CD4-positive, CD25-positive, alpha-beta regulatory T cell (primary cell): ENCODE data around the gene TSPY9. TPM values are rescaled to one million over a fixed set of nuclear protein-coding genes. Genes with fewer than 3 reads are reported as not detected.
"Not testable (repeated sequence)": the region's sequence is repeated elsewhere in the genome, so short reads cannot be mapped to it uniquely, and the experiment has no call there.

Experiments used
- ATAC-seq, 2 donors: fragments of 150-1000 bp; cut with Tn5 transposase; one replicate each; pipeline ENCODE4 v1.10.0; 2021; ENCODE audit warnings: low read depth in 2 of 2, moderate number of reproducible peaks in 2 of 2, moderate library complexity in 1 of 2
- DNase-seq, 3 donors: peaks; one replicate each; pipeline versions ENCODE4 v3.0.0 to v3.0.0-alpha.2; 2012 to 2022; ENCODE audit warnings: mixed read lengths in 1 of 3
- H3K27ac ChIP-seq: one replicate; pipeline ENCODE4 v1.7.0; 2013; ENCODE audit warnings: mild to moderate bottlenecking, low read length; ENCODE audit not compliant: insufficient read depth, poor library complexity, severe bottlenecking
- H3K27me3 ChIP-seq: one replicate; pipeline ENCODE4 v1.7.0; 2013; ENCODE audit warnings: low read length; ENCODE audit not compliant: control insufficient read depth, insufficient read depth
- H3K36me3 ChIP-seq: one replicate; pipeline ENCODE4 v1.7.0; 2013; ENCODE audit warnings: mild to moderate bottlenecking, low read length, moderate library complexity; ENCODE audit not compliant: control insufficient read depth, insufficient read depth
- H3K4me1 ChIP-seq: 2 replicates; pipeline ENCODE4 v1.7.0; 2013; ENCODE audit warnings: mild to moderate bottlenecking, low read length; ENCODE audit not compliant: insufficient read depth, control insufficient read depth, poor library complexity, severe bottlenecking
- H3K4me3 ChIP-seq: one replicate; pipeline ENCODE4 v1.7.0; 2013; ENCODE audit warnings: low read depth, mild to moderate bottlenecking, low read length, moderate library complexity
- H3K9me3 ChIP-seq, 2 experiments: 1 replicate in 1 of 2; 2 replicates in 1 of 2; pipeline ENCODE4 v1.7.0; 2013; ENCODE audit warnings: low read length in 2 of 2, mild to moderate bottlenecking in 1 of 2, moderate library complexity in 1 of 2; ENCODE audit not compliant: control insufficient read depth in 2 of 2
- H3K27ac Mint-ChIP-seq, 3 donors: one replicate each; pipeline ENCODE4 v1.8.0; 2020 to 2022; ENCODE audit warnings: mild to moderate bottlenecking in 3 of 3, mixed read lengths in 3 of 3, moderate library complexity in 2 of 3
- H3K27me3 Mint-ChIP-seq: one replicate; pipeline ENCODE4 v1.8.0; 2022; ENCODE audit warnings: mild to moderate bottlenecking, mixed read lengths
- H3K36me3 Mint-ChIP-seq: one replicate; pipeline ENCODE4 v1.8.0; 2020; ENCODE audit warnings: mixed read lengths
- H3K4me1 Mint-ChIP-seq, 4 donors: one replicate each; pipeline ENCODE4 v1.8.0; 2020 to 2022; ENCODE audit warnings: mixed read lengths in 4 of 4, mild to moderate bottlenecking in 1 of 4
- H3K4me3 Mint-ChIP-seq, 4 donors: one replicate each; pipeline ENCODE4 v1.8.0; 2020 to 2022; ENCODE audit warnings: mild to moderate bottlenecking in 4 of 4, mixed read lengths in 4 of 4, moderate library complexity in 3 of 4
- H3K9me3 Mint-ChIP-seq, 7 donors: one replicate each; pipeline ENCODE4 v1.8.0; 2020 to 2022; ENCODE audit warnings: mixed read lengths in 7 of 7, mild to moderate bottlenecking in 3 of 7, moderate library complexity in 2 of 7
- polyA plus RNA-seq, 4 donors: library from polyadenylated mRNA; unstranded; fragments of 300-500 nt; fragmentation: Illumina TruSeq; gene quantifications; one replicate each; pipeline ENCODE4 v1.2.3, GENCODE V29; 2021
- total RNA-seq: library from RNA; stranded (reverse); gene quantifications from one replicate; pipeline ENCODE4 v1.2.3, GENCODE V29; 2022

Gene TSPY9, protein sequence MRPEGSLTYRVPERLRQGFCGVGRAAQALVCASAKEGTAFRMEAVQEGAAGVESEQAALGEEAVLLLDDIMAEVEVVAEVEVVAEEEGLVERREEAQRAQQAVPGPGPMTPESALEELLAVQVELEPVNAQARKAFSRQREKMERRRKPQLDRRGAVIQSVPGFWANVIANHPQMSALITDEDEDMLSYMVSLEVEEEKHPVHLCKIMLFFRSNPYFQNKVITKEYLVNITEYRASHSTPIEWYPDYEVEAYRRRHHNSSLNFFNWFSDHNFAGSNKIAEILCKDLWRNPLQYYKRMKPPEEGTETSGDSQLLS
- total RNA-seq (not detected), polyA plus RNA-seq (not detected)

- H3K36me3 ChIP-seq, H3K27me3 Mint-ChIP-seq, H3K27me3 ChIP-seq, H3K36me3 Mint-ChIP-seq, H3K4me1 Mint-ChIP-seq, H3K27ac Mint-ChIP-seq, H3K4me3 Mint-ChIP-seq, ATAC-seq, H3K4me1 ChIP-seq, DNase-seq, H3K9me3 Mint-ChIP-seq, H3K4me3 ChIP-seq, H3K9me3 ChIP-seq, H3K27ac ChIP-seq: not testable (repeated sequence)
These were observed at the start of gene TSPY9 for GRCh38 chrY:9486967-9487366. Gene TSPY9 (plus strand): TSS chrY:9487267. CDS start chrY:9487313, 46 bp downstream.

- H3K9me3 ChIP-seq, H3K27me3 Mint-ChIP-seq, H3K9me3 Mint-ChIP-seq, H3K4me1 ChIP-seq, H3K27me3 ChIP-seq, H3K4me3 ChIP-seq, H3K4me1 Mint-ChIP-seq, DNase-seq, H3K27ac Mint-ChIP-seq, H3K36me3 ChIP-seq, H3K27ac ChIP-seq, H3K36me3 Mint-ChIP-seq, ATAC-seq, H3K4me3 Mint-ChIP-seq: not testable (repeated sequence)
These were observed 20.4 kb upstream of the TSPY9 start, which contains the start of gene TSPY1 for GRCh38 chrY:9466655-9467054. Gene TSPY1 (plus strand): TSS chrY:9466955. CDS start chrY:9467001, 46 bp downstream.

- H3K27me3 ChIP-seq, result not testable (repeated sequence)
These were observed 17.3 kb downstream of the TSPY9 start for GRCh38 chrY:9504396-9504795.

GRCh38 chrY:9516287-9516686 is 29.2 kb downstream of the TSPY9 start:
- not testable (repeated sequence) for H3K9me3 Mint-ChIP-seq, H3K27ac Mint-ChIP-seq, H3K4me1 ChIP-seq, H3K9me3 ChIP-seq, H3K4me3 ChIP-seq, ATAC-seq, DNase-seq, H3K36me3 ChIP-seq, H3K4me3 Mint-ChIP-seq, H3K27me3 ChIP-seq, H3K27ac ChIP-seq, H3K27me3 Mint-ChIP-seq, H3K36me3 Mint-ChIP-seq, H3K4me1 Mint-ChIP-seq

More at GRCh38 chrY:9504396-9504795, 17.3 kb downstream of the TSPY9 start:
- not testable (repeated sequence) for H3K27ac ChIP-seq, H3K4me1 ChIP-seq, H3K36me3 ChIP-seq, ATAC-seq, H3K9me3 Mint-ChIP-seq, H3K4me3 Mint-ChIP-seq, H3K36me3 Mint-ChIP-seq, H3K27ac Mint-ChIP-seq, H3K4me3 ChIP-seq, H3K4me1 Mint-ChIP-seq, H3K27me3 Mint-ChIP-seq, H3K9me3 ChIP-seq, DNase-seq

DNA sequence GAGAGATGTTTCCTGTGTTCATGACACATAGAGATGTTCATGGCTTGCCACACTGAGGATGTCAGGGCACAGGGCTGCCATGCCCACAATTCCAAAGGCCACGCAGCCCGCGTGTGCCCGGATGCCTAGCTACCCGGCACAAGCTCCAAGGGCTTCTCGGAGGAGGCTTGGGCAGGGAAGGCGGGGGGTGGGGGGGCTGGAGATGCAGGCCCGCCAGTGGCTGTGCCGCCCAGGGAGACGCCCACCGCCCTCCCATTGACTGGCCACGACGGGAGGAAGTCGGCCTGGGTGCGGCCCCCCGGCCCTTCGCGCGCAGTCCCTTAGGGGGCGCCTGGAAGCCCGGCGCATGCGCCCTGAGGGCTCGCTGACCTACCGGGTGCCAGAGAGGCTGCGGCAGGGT is 40.5 kb downstream of the TSPY9 start, which contains the start of gene TSPY10:
Gene TSPY10 (plus strand): TSS at position 301 of the 400 bp plus-strand sequence. CDS start 46 bp downstream, at position 347.
- not testable (repeated sequence) for H3K4me3 Mint-ChIP-seq, H3K4me1 ChIP-seq, DNase-seq, H3K4me3 ChIP-seq, H3K4me1 Mint-ChIP-seq, H3K36me3 ChIP-seq, H3K27me3 Mint-ChIP-seq, H3K9me3 Mint-ChIP-seq, H3K36me3 Mint-ChIP-seq, H3K27me3 ChIP-seq, H3K9me3 ChIP-seq, H3K27ac ChIP-seq, H3K27ac Mint-ChIP-seq, ATAC-seq

Other genes with a start within 250 kb of the TSPY9 start
- not detected for gene TSPY4, start 149.8 kb upstream of the TSPY9 start, total RNA-seq
- not detected for gene TSPY4, start 149.8 kb upstream of the TSPY9 start, polyA plus RNA-seq
- not detected for gene TSPY8, start 129.5 kb upstream of the TSPY9 start, total RNA-seq
- not detected for gene TSPY8, start 129.5 kb upstream of the TSPY9 start, polyA plus RNA-seq
- not detected for gene TSPY3, start 88.8 kb upstream of the TSPY9 start, total RNA-seq
- not detected for gene TSPY3, start 88.8 kb upstream of the TSPY9 start, polyA plus RNA-seq
- gene TSPY1, start 20.3 kb upstream of the TSPY9 start, total RNA-seq, result not detected
- gene TSPY1, start 20.3 kb upstream of the TSPY9 start, polyA plus RNA-seq, result not detected
- gene TSPY10, start 40.6 kb downstream of the TSPY9 start, total RNA-seq, result not detected
- gene TSPY10, start 40.6 kb downstream of the TSPY9 start, polyA plus RNA-seq, result not detected